GM13976 (cell line): ENCODE measurements around the gene ZMYND15.
"Not testable (repeated sequence)": the region's sequence is repeated elsewhere in the genome, so short reads cannot be mapped to it uniquely, and the experiment has no call there.

Source experiments
- DNase-seq: peaks from one replicate; pipeline ENCODE4 v3.0.0; 2012; ENCODE audit warnings: low spot score
- CTCF ChIP-seq: IDR thresholded peaks from 2 replicates; pipeline ENCODE4 v1.5.1; 2012; ENCODE audit warnings: borderline replicate concordance, mild to moderate bottlenecking; ENCODE audit not compliant: insufficient read depth; ENCODE audit errors: extremely low read depth, missing control alignments, control extremely low read depth
- in situ Hi-C: fragments of 300-500 bp; cut with MboI; formaldehyde crosslinking; loops from one replicate; pipeline ENCODE4 v1.12.0; 2022; ENCODE audit warnings: low sequenced_read_pairs, mixed read lengths, inconsistent platforms; ENCODE audit not compliant: unreplicated experiment

Gene ZMYND15

GRCh38 chr17:4701116-4701515 is 38.5 kb upstream of the ZMYND15 start:
- DNase-seq = no peak

GRCh38 chr17:4703330-4703691 is 36.3 kb upstream of the ZMYND15 start:
- TF ChIP-seq CTCF = no peak
- in situ Hi-C loops = no loop called here
- DNase-seq = no peak

More at GRCh38 chr17:4701116-4701515, 38.5 kb upstream of the ZMYND15 start:
- in situ Hi-C loops = no loop called here
- no peak for TF ChIP-seq CTCF

GRCh38 chr17:4704574-4704907 is 35.1 kb upstream of the ZMYND15 start:
- in situ Hi-C loops, DNase-seq: not testable (repeated sequence)

- DNase-seq = no peak
- in situ Hi-C loops = no loop called here
Observed at GRCh38 chr17:4704991-4705390, 34.6 kb upstream of the ZMYND15 start.

GRCh38 chr17:4706121-4706520 is 33.5 kb upstream of the ZMYND15 start:
- in situ Hi-C loops = no loop called here
- TF ChIP-seq CTCF = no peak
- DNase-seq = no peak

More at GRCh38 chr17:4704991-4705390, 34.6 kb upstream of the ZMYND15 start:
- no peak for TF ChIP-seq CTCF

- in situ Hi-C loops = no loop called here
- DNase-seq = no peak
- no peak for TF ChIP-seq CTCF
Observed at GRCh38 chr17:4708436-4708835, 31.2 kb upstream of the ZMYND15 start.

- peak; percentile 62 for TF ChIP-seq CTCF
- peak; percentile 98 for DNase-seq
- in situ Hi-C loops = loop anchor here (10.0 kb wide), 1 partner anchor 175 kb away; no protein-coding TSS in a partner anchor
Observed at GRCh38 chr17:4709794-4710692, 29.6 kb upstream of the ZMYND15 start, which contains the start of gene ARRB2. Gene ARRB2 (plus strand): TSS chr17:4710632. CDS start chr17:4710722, 90 bp downstream.
